HG02938 (cell line): Measurements from ENCODE around the gene MCRS1.
"Not testable (repeated sequence)": the region's sequence is repeated elsewhere in the genome, so short reads cannot be mapped to it uniquely, and the experiment has no call there.

Experiments used
- ATAC-seq: cut with Tn5 transposase; IDR thresholded peaks from one replicate; pipeline ENCODE4 v1.9.1; 2021; ENCODE audit warnings: mild to moderate bottlenecking, moderate library complexity; ENCODE audit not compliant: unreplicated experiment

Gene MCRS1, protein sequence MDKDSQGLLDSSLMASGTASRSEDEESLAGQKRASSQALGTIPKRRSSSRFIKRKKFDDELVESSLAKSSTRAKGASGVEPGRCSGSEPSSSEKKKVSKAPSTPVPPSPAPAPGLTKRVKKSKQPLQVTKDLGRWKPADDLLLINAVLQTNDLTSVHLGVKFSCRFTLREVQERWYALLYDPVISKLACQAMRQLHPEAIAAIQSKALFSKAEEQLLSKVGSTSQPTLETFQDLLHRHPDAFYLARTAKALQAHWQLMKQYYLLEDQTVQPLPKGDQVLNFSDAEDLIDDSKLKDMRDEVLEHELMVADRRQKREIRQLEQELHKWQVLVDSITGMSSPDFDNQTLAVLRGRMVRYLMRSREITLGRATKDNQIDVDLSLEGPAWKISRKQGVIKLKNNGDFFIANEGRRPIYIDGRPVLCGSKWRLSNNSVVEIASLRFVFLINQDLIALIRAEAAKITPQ

DNA sequence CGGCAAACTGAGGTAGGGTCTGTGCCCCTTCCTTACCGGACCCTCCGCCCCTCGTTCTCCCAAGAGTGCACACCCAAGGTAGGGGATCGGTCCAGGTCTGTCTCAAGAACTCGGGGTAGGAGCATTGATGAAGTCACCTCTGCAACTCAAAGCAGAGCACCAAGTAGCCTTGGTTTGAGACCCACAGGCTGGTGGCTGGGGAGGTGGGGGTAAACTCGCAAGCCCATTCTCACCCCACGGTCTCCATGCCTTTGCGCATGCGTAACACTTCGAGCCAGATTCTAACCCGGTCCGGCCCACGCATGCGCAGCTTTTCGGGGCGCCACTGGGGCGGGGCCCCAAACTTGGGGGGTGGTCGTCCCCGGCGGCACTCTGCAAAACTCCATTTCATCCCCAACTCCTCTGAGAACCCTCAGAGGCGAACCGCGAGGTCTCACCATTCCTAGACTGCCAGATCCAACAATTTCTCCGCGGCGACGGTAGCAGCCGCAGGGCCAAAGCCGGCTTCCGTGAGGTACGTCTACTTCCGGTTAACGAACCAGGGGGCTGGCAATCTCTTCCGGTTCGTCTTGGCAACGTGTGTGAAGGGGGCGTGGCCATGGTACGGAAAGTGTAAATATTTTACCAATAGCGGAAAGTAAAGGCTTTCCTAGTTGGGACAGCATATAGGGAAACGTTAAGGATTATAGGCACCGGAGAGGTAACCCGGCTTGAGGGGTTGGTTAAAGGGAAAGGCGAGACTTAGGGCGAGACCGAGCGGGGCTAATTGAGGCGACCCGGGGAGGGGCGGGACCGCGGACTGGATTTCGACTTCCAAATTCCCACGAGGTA, at the start of gene MCRS1:
Gene MCRS1 (minus strand): TSS at position 532 of the 831 bp plus-strand sequence. CDS start 1,411 bp downstream, outside the sequence.
- peak; percentile 86 for ATAC-seq

DNA sequence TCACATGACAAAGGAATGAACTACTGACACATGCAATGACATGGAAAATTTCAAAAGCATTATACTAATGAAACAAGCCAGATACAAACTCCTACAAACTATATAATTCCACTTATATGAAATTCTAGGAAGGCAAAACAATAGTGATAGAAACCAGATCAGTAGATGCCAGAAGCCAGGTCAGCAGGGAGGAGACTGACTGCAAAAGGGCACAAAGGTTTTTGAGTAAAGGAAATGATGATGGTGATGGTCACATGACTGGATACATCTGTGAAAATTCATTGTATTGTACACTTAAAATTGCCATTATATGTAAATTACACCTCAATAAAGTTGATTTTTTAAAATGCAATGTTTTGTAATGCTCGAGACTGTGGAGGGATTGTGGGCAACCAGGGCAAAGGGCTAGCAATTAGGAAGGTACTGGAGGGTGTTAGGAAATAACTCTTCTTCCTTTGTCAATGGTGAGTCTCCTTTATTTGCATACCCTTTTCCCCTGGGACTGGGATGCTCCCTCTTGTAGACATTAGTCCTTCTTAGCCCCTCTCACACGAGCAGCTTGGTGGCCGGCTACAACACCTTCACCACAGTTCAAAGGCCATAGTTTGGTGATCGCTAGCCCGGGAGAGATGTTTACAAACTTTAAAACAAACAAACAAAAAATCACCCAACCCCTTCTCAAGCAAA, 48.7 kb upstream of the MCRS1 start:
- ATAC-seq: no peak

DNA sequence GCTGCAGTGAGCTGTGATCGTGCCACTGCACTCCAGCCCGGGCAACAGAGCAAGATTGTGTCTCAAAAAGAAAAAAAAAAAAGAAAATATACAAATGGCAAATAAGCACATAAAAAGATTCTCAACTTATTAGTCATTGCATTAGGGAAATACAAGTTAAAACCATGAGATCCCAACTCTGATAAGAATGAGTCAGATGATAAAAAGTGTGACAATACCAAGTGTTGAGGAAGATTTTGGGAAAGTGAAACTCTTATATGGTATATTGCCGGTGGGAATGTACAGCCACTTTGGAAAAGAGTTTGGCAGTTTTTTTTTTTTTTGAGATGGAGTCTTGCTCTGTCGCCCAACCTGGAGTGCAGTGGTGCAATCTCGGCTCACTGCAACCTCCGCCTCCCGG, 47.8 kb upstream of the MCRS1 start:
- ATAC-seq: no peak

DNA sequence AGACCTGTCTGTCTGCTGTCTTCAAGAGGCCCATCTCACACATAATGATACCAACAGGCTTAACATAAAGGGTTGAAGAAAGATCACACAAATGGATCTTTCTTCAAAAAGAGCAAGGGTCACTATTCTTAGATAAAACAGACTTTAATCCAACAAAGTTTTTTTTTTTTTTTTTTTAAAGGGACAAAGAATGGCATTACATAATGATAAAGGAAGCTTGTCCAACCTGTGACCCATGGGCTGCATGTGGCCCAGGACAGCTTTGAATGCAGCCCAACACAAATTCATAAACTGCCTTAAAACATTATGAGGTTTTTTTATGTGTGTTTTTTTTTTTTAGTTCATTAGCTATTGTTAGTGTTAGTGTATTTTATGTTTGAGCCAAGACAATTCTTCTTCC, 44.3 kb upstream of the MCRS1 start:
- ATAC-seq: no peak

DNA sequence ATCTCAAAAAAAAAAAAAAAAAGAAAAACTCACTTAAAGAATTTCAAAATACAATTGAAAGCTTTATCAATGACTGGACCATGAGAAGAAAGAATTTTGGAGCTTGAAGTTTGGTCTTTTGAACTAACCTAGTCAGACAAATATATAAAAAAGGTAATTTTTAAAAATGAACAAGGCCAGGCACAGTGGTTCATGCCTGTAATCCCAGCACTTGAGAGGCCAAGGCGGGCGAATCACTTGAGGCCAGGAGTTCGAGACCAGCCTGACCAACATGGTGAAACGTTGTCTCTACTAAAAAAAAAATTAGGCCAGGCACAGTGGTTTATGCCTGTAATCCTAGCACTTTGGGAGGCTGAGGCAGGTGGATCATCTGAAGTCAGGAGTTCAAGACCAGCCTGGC, 42.8 kb upstream of the MCRS1 start:
- ATAC-seq: not testable (repeated sequence)

DNA sequence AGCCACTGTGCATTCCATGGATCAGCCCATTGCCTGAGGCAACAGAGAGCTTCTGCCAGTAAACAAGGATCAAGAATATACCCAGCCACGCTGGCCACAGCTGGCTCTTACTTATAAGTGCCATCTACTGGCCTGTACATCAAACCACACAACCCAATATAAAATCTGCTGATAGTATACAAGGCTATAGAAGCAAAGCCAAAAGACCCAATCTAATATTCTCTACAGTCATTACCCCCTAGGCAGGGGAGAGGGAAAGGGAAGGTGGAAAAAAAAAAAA, 41.9 kb upstream of the MCRS1 start:
- no peak for ATAC-seq

DNA sequence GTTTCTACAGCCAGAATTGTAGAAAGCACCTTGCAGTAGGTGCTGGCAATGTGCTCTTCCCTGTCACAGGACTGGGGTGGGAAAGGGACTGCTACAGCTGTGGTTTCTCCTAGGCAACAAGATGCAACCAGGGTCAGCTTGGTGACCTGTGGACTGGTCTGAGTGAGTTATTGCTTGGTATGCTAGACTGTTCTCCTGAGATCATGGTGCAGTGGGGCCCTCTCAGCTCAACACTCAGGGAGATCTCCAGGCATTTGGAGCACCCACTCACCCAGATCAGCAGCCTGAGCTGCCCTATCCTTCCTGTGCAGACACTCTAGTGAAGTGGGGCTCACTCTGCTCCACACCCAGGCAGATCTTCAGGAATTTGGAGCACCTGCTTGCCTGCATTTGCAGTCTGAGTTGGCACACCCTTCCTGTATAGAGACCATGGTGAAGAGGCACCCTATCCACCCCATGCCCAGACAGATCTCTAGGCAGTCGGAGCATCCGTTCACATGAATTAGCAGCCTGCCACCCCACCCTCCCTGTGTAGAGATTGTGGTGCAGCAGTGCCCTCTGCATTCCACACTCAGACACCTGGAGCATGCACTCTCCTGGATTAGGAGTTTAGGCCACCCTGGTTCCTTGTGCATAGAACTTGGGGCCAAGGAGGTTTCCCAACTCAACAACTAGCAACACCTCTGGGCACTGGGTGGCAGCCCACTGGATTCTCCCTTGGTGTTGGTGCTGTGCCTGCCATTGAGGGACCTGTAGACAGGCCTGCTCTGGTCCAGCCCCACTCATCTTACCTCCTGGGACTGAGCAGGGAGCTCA, 41.3 kb upstream of the MCRS1 start:
- no peak for ATAC-seq

DNA sequence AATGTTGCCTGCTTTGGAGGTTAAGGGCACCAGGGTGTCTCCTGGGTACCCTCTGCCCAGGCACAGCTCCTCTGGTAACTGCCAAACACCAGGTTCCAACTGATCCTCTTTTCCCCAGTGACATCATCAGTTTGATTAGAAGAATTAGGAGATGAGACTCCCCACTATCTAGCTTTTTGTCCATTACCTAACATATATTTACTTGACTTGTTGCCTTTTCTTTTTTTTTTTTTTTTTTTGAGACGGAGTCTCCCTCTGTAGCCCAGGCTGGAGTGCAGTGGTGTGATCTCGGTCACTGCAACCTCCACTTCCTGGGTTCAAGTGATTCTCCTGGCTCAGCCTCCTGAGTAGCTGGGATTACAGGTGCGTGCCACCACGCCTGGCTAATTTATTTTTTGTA, 37.6 kb upstream of the MCRS1 start, which contains the start of gene FAM186B:
Gene FAM186B (minus strand): TSS at position 101 of the 400 bp plus-strand sequence. CDS start 162 bp downstream, outside the sequence.
- not testable (repeated sequence) for ATAC-seq

DNA sequence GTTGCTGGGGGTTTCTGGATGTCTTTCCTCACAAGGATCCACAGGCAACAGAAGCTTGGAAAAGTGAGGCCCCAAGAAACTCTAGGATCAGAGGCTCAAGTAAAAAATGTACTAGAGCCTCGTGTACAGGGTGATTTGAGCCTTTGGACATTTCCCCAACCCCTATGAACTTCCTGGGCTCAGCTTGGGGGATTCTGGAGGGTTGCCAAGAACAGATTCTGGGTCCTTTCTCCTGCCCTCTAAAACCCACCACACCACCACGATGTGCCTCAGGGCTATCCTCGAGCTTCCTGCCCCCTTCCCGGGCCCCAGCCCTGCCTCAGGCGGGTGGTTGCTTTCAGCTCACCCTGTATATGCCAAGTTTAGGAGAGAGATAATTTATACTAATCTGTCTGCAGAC, 36.9 kb upstream of the MCRS1 start:
- ATAC-seq: no peak

DNA sequence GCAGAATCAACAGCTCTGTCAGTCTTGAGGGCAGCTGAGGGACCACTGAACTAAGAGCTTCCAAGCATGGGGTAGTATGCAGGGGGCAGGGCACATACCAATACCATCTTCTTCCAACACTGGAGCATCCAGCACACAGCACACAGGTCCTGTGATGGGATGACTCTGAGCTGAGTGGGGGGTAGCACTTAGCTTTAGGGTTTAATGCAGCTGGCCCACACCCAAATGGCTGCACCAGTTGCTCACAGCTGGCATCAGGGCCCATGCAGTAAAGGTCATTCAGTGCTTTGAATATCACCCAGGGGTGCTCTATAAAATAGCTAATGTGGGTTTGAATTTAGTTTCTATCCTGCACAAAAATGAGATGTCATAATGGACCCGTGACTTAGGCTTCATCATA, 35.8 kb upstream of the MCRS1 start:
- ATAC-seq: no peak

DNA sequence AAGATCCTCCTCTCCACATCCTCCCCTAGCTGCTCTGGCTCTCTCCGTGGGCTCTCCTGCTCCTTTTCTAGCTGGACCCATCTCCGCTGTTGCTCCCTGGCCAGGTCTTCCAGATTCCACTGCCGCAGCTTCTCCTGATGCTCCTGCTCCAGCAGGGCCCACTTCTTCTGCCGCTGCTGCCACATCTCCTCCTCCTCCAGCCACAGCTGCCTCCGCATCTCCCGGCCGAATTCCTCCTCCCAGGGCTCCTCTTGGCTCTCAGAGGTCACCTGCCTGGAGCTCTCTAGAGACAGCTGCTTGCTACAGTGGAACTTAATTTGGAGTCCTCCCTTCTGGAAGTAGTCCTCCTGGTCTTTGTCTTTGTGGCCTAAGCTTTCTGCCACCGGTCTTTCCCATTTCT, 32.0 kb upstream of the MCRS1 start:
- no peak for ATAC-seq

DNA sequence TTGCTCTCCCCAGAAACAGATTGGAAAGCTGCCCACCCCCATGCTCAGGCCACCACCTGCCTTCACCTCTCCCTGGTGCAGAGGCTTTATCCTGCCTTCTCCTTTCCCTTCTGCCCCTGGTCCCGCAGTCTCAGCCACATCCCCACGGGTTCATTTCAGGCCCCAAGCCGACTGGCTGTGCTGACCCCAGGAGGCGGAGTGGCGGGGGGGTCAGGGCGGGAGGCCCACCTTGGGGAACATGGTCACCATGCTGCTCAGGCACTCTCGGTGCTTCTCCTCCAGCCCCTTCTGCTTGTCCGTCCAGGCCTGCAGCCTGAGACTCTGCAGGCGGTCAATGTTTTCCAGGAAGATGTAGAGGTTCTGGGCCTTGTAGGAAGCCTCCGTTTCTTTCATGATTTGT, 30.6 kb upstream of the MCRS1 start:
- no peak for ATAC-seq

DNA sequence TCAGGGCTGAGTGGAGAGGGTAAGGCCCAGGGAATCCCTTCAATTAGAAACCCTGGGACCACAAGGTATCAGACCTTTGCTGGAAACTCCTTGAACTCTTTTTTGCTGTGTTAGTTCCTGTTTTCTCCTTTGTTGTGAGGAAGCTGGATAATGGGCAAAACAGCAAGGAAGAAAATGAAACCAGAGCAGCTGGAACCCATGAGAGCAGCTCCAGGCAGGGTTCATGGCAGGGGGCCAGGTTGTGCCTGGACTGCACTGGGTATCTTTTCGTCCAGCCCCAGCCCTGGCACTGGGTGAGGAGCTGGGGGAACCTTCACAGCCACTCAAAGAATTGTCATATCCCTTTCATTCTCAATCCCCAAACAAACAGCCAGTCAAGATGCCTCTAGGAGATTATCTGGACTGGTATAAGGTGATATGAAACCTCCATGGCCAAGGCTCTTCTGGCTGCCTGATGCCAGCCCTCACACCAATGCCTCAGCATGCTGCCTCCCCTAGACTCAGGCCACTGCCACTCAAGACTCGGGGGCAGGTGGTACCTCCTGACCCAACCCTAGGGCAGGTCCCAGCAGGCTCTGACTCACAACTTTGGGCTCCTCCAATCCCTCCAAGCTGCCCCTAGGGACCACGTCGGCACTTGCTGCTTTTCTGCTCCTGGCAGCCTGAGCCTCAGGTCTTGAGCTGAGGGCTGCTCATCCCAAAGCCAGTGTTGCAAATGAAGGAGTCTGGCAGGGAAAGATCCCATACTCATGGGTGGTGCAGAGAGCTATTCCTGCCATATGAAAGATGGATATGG, 21.0 kb upstream of the MCRS1 start:
- ATAC-seq: no peak

DNA sequence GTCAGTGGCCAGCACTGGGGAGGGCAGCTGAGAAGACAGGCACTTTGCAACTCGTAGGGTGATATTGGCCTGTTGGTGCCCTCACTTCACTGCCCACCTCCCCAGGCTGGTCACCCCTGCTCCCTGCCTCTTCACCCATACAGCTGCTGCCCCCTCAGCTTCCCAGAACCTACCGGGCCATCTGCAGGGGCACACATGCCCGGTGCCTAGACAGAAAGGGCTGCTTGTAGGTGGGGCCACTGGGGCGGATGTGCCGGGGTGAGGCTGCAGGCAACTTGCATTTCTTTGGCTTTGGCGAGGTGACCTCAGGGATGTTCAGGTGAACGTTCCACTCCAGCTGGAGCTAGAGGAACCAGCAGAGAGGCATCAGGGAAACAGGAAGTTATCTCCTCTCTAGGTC, 20.3 kb upstream of the MCRS1 start:
- ATAC-seq: no peak

DNA sequence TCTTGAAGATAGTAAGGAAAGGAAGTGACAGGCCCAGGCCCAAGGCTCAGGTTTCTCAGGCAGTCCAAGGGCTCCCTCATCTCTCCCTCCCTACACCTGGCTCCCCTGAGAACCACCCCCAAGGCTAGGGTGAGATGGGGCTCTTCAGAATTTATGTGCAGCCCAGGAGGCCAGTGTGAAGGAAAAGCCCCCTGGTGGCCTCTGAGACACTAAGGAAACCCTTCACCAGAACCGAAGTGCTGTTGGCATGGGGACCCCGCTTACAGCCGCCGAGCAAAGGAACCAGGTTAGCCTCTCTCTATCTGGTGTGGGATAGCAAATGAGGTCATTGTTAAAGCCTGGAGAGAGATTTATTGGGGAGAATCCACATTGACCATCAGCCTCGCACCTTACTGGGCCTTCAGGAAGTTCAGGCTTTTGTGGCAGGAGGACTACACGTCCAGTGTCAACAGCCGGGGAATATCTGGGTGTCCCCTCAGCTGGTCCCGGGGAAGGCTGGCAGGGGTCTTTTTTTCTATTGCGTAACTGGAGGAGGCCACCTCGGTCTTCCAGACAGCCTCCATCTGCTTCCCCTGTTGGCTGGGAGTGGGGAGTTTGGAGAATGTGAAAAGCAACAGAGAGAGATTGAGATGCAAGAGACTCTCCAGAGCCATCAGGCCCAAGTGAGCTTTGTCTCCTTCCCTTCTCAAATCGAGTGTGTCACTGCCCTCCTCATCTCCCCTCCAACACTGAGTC, 19.4 kb upstream of the MCRS1 start:
- ATAC-seq: no peak

DNA sequence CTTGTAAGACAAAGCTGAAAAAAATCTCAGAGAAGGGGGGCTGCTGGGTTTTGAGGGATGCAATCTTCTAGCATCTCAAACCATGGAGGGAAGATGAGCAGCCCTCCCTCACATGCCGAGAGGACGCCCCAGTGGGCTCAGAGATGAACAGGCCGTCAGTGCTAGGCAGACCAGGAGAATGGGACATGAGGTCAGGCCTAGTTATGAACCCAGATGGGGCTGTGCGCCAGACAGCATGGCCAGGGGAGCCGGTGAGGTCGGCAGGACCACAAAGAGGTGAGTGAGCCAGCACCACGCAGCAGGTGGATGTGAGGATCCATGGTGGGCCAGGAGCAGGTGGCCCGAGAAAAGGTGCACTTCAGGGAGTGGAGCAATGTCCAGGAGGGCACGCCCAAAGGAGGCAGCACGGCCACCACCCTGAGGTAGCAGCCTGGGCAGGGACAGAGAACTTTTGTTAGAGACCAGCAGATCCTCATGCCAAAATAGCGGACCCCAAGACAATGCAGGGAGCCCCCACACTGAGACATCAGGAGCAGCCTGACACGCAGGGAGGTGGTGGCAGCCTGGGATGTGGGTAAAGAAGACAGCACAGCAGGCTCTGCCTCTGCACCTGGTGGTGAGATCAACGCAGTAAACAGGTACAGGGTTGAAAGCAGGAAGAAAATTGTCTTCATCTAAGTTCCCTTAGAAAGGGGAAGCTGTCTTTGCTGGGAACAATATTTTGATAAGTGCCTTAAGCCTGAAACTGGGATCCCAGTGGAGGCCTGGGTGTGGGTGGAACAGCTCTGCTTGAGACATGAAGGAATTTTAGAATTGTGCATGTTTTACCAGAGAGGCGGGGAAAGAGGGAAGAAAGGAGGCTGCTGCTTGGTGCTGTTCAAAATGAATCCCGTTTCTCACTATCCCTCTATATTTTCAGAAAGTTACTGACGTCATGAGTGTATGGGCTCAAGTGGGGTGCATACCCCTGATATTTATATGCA, 17.8 kb upstream of the MCRS1 start:
- ATAC-seq: no peak

DNA sequence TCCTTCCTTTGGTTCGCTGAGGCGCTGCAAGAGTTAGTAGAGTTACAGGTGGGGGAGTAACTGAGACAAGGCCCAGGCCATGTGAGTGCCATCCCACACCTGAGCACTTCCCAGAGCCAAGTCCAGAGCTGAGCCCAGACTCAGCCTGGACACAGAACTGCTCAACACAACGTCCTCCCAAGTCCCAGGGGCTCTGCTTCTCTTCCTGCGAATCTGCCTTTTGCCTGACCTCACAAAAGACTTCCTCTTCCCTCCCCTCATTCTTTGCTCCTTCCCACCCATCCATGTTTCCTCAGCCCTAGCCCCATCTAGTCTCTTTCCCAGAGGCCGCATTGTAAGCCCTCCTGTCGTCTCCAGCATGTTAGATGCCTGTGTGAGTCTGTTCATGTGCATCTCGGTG, 16.6 kb upstream of the MCRS1 start:
- no peak for ATAC-seq
